ENCODE data around the gene ADRA2C.

The ADRA2C gene

GRCh38 chr4:3748136-3748898 lies 17.9 kb upstream of the ADRA2C start:
- no peaks in the 10 kb centered on the region for H3K27me3 ChIP-seq (ENCODE audit: control insufficient read depth, insufficient read depth, low read length)
- H3K27ac ChIP-seq, result no peak overlapping the region
- no peaks in the 10 kb centered on the region for H3K79me2 ChIP-seq

GRCh38 chr4:3749081-3749480 lies 17.1 kb upstream of the ADRA2C start:
- no peaks in the 10 kb centered on the region for H3K79me2 ChIP-seq
- peaks cover 3% of the 10 kb centered on the region for H3K4me1 ChIP-seq
- no peak overlapping the region for H3K27ac ChIP-seq
- H3K4me2 ChIP-seq (ENCODE audit: low read length), result no peak overlapping the region
- H3K9ac ChIP-seq, result no peak overlapping the region
- no peaks in the 10 kb centered on the region for H3K27me3 ChIP-seq (ENCODE audit: control insufficient read depth, insufficient read depth, low read length)
- no peak overlapping the region for H3K4me3 ChIP-seq (ENCODE audit: low read depth, low read length)
- H3K36me3 ChIP-seq (ENCODE audit: control insufficient read depth, insufficient read depth, low read length), result no peaks in the 10 kb centered on the region
- TF ChIP-seq CTCF (IDR thresholded peaks at IDR 0.05), result no peak
- no peaks in the 10 kb centered on the region for H3K9me3 ChIP-seq (ENCODE audit: control insufficient read depth, low read length)
- H2AFZ ChIP-seq, result no peak overlapping the region

More at GRCh38 chr4:3748136-3748898, 17.9 kb upstream of the ADRA2C start:
- Histone ChIP-seq H3K36me3 (ENCODE audit: control insufficient read depth, insufficient read depth, low read length) (no peaks in the 10 kb centered on the region), H3K9me3 (ENCODE audit: control insufficient read depth, low read length) (no peaks in the 10 kb centered on the region), H3K4me3 (ENCODE audit: low read depth, low read length) (no peak overlapping the region), H2AFZ (no peak overlapping the region), H3K9ac (no peak overlapping the region), H3K4me1 (peaks cover 3% of the 10 kb centered on the region), H3K4me2 (ENCODE audit: low read length) (no peak overlapping the region)
- no peak for TF ChIP-seq CTCF (IDR thresholded peaks at IDR 0.05)

- H3K4me2 ChIP-seq (ENCODE audit: low read length), result no peak overlapping the region
- H2AFZ ChIP-seq, result no peak overlapping the region
- H3K27ac ChIP-seq, result no peak overlapping the region
- H3K4me3 ChIP-seq (ENCODE audit: low read depth, low read length), result no peak overlapping the region
- H3K4me1 ChIP-seq, result peaks cover 3% of the 10 kb centered on the region
- no peak overlapping the region for H3K9ac ChIP-seq
- no peaks in the 10 kb centered on the region for H3K27me3 ChIP-seq (ENCODE audit: control insufficient read depth, insufficient read depth, low read length)
- H3K9me3 ChIP-seq (ENCODE audit: control insufficient read depth, low read length), result no peaks in the 10 kb centered on the region
- no peaks in the 10 kb centered on the region for H3K36me3 ChIP-seq (ENCODE audit: control insufficient read depth, insufficient read depth, low read length)
- TF ChIP-seq CTCF (IDR thresholded peaks at IDR 0.05), result no peak
- no peaks in the 10 kb centered on the region for H3K79me2 ChIP-seq
Observed at GRCh38 chr4:3750334-3750733, 15.9 kb upstream of the ADRA2C start.

GRCh38 chr4:3752022-3752421 lies 14.2 kb upstream of the ADRA2C start:
- no peaks in the 10 kb centered on the region for H3K36me3 ChIP-seq (ENCODE audit: control insufficient read depth, insufficient read depth, low read length)
- no peak overlapping the region for H2AFZ ChIP-seq
- no peaks in the 10 kb centered on the region for H3K79me2 ChIP-seq
- H3K4me1 ChIP-seq, result peaks cover 3% of the 10 kb centered on the region
- no peaks in the 10 kb centered on the region for H3K27me3 ChIP-seq (ENCODE audit: control insufficient read depth, insufficient read depth, low read length)
- no peak overlapping the region for H3K27ac ChIP-seq
- no peak overlapping the region for H3K9ac ChIP-seq
- TF ChIP-seq CTCF (IDR thresholded peaks at IDR 0.05), result no peak
- no peak overlapping the region for H3K4me2 ChIP-seq (ENCODE audit: low read length)
- H3K9me3 ChIP-seq (ENCODE audit: control insufficient read depth, low read length), result no peaks in the 10 kb centered on the region
- H3K4me3 ChIP-seq (ENCODE audit: low read depth, low read length), result no peak overlapping the region

Data from parathyroid adenoma (tissue), 2 donors.